ENCODE data around the gene TXNDC11. TPM values are rescaled to one million over a fixed set of nuclear protein-coding genes. Genes with fewer than 3 reads are reported as not detected.

The TXNDC11 gene
- total RNA-seq, 1 experiment from 2014 or later: 24.3 TPM

GRCh38 chr16:11727796-11728543 lies 14.7 kb downstream of the TXNDC11 start:
- no peaks in the 10 kb centered on the region for H3K9me3 Mint-ChIP-seq (ENCODE audit: unreplicated experiment)
- H3K9me3 ChIP-seq: no peaks in the 10 kb centered on the region
- no peaks in the 10 kb centered on the region for H3K27me3 Mint-ChIP-seq (ENCODE audit: insufficient read depth, unreplicated experiment)
- H3K36me3 Mint-ChIP-seq (ENCODE audit: insufficient read depth, unreplicated experiment): peaks cover 57% of the 10 kb centered on the region
- ChIA-PET CTCF (no interaction called here), POLR2A (no interaction called here)
- H3K4me1 ChIP-seq: peaks cover 7% of the 10 kb centered on the region
- BruUV-seq (replicated peaks): no TSS peak
- no peak overlapping the region for H3K27ac Mint-ChIP-seq (ENCODE audit: unreplicated experiment)
- no peak overlapping the region for H3K4me3 Mint-ChIP-seq (ENCODE audit: unreplicated experiment)
- DNase-seq: no peak
- intact Hi-C loops (cut with micrococcal nuclease; ENCODE audit: unreplicated experiment): no loop called here
- no peaks in the 10 kb centered on the region for H3K27me3 ChIP-seq (replicated peaks; ENCODE audit: control insufficient read depth, insufficient read depth, low read length)
- no peak overlapping the region for H3K4me3 ChIP-seq (ENCODE audit: low read depth, low read length)
- H3K36me3 ChIP-seq (ENCODE audit: control insufficient read depth, insufficient read depth, low read length): peaks cover 2% of the 10 kb centered on the region
- no peaks in the 10 kb centered on the region for H3K4me1 Mint-ChIP-seq (ENCODE audit: low read depth, unreplicated experiment)
- TF ChIP-seq CTCF (IDR thresholded peaks at IDR 0.05; ENCODE audit: insufficient read depth in 1 of 2, low read depth in 1 of 2, low read length in 1 of 2, severe bottlenecking in 1 of 2, unreplicated experiment in 1 of 2): no peak

GRCh38 chr16:11726008-11726407 lies 16.6 kb downstream of the TXNDC11 start:
- no peaks in the 10 kb centered on the region for H3K4me1 ChIP-seq
- BruUV-seq (replicated peaks): no TSS peak
- H3K9me3 ChIP-seq: no peaks in the 10 kb centered on the region
- H3K27ac Mint-ChIP-seq (ENCODE audit: unreplicated experiment): no peak overlapping the region
- DNase-seq: no peak
- no peaks in the 10 kb centered on the region for H3K27me3 Mint-ChIP-seq (ENCODE audit: insufficient read depth, unreplicated experiment)
- H3K4me3 Mint-ChIP-seq (ENCODE audit: unreplicated experiment): no peak overlapping the region
- no peak for TF ChIP-seq CTCF (IDR thresholded peaks at IDR 0.05; ENCODE audit: insufficient read depth in 1 of 2, low read depth in 1 of 2, low read length in 1 of 2, severe bottlenecking in 1 of 2, unreplicated experiment in 1 of 2)
- intact Hi-C loops (cut with micrococcal nuclease; ENCODE audit: unreplicated experiment): no loop called here
- H3K36me3 Mint-ChIP-seq (ENCODE audit: insufficient read depth, unreplicated experiment): peaks cover 54% of the 10 kb centered on the region
- peaks cover 2% of the 10 kb centered on the region; the same call in 1 of the 2 replicates for H3K36me3 ChIP-seq (ENCODE audit: control insufficient read depth, insufficient read depth, low read length)
- peaks cover 7% of the 10 kb centered on the region for H3K4me1 Mint-ChIP-seq (ENCODE audit: low read depth, unreplicated experiment)
- no peaks in the 10 kb centered on the region for H3K27me3 ChIP-seq (replicated peaks; ENCODE audit: control insufficient read depth, insufficient read depth, low read length)
- CTCF ChIA-PET: interaction anchor here (0.7 kb wide), 1 partner anchor 73 kb away, joined by 3 read pairs; no protein-coding TSS in a partner anchor
- POLR2A ChIA-PET: no interaction called here
- H3K9me3 Mint-ChIP-seq (ENCODE audit: unreplicated experiment): no peaks in the 10 kb centered on the region
- no peak overlapping the region for H3K4me3 ChIP-seq (ENCODE audit: low read depth, low read length)

- intact Hi-C loops (cut with micrococcal nuclease; ENCODE audit: unreplicated experiment): no loop called here
- H3K27ac Mint-ChIP-seq (ENCODE audit: unreplicated experiment): no peak overlapping the region
- peaks cover 2% of the 10 kb centered on the region; the same call in 1 of the 2 replicates for H3K36me3 ChIP-seq (ENCODE audit: control insufficient read depth, insufficient read depth, low read length)
- no peaks in the 10 kb centered on the region for H3K4me1 ChIP-seq
- H3K9me3 ChIP-seq: no peaks in the 10 kb centered on the region
- BruUV-seq (replicated peaks): no TSS peak
- no peak overlapping the region for H3K4me3 ChIP-seq (ENCODE audit: low read depth, low read length)
- H3K4me1 Mint-ChIP-seq (ENCODE audit: low read depth, unreplicated experiment): peaks cover 7% of the 10 kb centered on the region
- ChIA-PET CTCF (no interaction called here), POLR2A (no interaction called here)
- no peak for DNase-seq
- H3K27me3 Mint-ChIP-seq (ENCODE audit: insufficient read depth, unreplicated experiment): no peaks in the 10 kb centered on the region
- H3K27me3 ChIP-seq (replicated peaks; ENCODE audit: control insufficient read depth, insufficient read depth, low read length): no peaks in the 10 kb centered on the region
- TF ChIP-seq CTCF (IDR thresholded peaks at IDR 0.05; ENCODE audit: insufficient read depth in 1 of 2, low read depth in 1 of 2, low read length in 1 of 2, severe bottlenecking in 1 of 2, unreplicated experiment in 1 of 2): no peak
- H3K36me3 Mint-ChIP-seq (ENCODE audit: insufficient read depth, unreplicated experiment): peaks cover 50% of the 10 kb centered on the region
- no peak overlapping the region for H3K4me3 Mint-ChIP-seq (ENCODE audit: unreplicated experiment)
- no peaks in the 10 kb centered on the region for H3K9me3 Mint-ChIP-seq (ENCODE audit: unreplicated experiment)
These were observed 17.2 kb downstream of the TXNDC11 start for GRCh38 chr16:11725457-11725856.
